ENCODE measurements around the gene IL1RAPL2. TPM values are rescaled to one million over a fixed set of nuclear protein-coding genes. Genes with fewer than 3 reads are reported as not detected.

Gene IL1RAPL2
- total RNA-seq, 1 donor from 2014 or later, result not detected

DNA sequence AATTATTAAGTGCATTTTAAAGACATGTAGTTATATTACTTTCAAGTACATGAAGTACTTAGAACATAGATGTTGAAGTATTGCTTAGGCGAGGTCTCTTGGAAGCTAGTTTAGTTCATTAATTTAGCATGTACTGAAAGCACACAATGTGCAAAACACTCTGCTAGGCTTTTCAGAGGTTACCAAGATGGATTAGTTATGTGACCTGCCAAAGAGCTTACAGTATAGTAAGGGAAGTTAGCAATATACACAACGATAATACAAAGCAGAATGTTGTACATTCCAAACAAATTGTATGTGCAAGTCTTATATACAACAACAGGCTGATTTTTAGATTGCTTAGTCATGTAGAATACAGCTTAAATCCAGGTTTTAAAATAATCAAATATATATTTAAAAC lies 1137.9 kb downstream of the IL1RAPL2 start:
- DNase-seq (ENCODE audit: low spot score), result no peak
- peaks cover 21% of the 10 kb centered on the region for H3K4me1 Mint-ChIP-seq (ENCODE audit: low read depth)
- no peak overlapping the region for H3K27ac Mint-ChIP-seq (ENCODE audit: unreplicated experiment)
- H3K36me3 Mint-ChIP-seq (ENCODE audit: low read depth), result no peaks in the 10 kb centered on the region
- H3K27me3 Mint-ChIP-seq (ENCODE audit: low read depth), result no peaks in the 10 kb centered on the region
- TF ChIP-seq, protein P1, sequence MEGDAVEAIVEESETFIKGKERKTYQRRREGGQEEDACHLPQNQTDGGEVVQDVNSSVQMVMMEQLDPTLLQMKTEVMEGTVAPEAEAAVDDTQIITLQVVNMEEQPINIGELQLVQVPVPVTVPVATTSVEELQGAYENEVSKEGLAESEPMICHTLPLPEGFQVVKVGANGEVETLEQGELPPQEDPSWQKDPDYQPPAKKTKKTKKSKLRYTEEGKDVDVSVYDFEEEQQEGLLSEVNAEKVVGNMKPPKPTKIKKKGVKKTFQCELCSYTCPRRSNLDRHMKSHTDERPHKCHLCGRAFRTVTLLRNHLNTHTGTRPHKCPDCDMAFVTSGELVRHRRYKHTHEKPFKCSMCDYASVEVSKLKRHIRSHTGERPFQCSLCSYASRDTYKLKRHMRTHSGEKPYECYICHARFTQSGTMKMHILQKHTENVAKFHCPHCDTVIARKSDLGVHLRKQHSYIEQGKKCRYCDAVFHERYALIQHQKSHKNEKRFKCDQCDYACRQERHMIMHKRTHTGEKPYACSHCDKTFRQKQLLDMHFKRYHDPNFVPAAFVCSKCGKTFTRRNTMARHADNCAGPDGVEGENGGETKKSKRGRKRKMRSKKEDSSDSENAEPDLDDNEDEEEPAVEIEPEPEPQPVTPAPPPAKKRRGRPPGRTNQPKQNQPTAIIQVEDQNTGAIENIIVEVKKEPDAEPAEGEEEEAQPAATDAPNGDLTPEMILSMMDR (IDR thresholded peaks at IDR 0.05), result no peak
- no peak overlapping the region for H3K4me3 Mint-ChIP-seq (ENCODE audit: unreplicated experiment)
- H3K9me3 Mint-ChIP-seq (ENCODE audit: low read depth), result no peaks in the 10 kb centered on the region

DNA sequence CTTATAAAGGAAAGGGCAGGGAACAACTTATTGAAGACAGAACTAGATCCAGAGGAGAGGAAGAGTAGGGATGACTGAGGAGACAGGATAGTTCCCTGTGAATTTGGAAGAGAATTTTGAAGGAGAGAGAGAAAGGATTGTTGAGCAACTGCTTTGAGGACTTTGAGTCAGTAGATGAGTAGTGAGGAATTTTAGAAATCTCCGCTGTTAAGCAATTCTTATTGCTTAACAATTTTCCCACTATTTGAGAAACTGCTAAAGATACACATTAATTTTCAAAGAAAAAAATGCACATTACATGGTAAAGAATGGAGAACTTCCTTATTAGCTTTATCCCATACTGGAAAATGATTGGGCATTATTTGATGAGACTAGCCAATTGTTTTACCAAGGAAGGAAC lies 1140.0 kb downstream of the IL1RAPL2 start:
- H3K9me3 Mint-ChIP-seq (ENCODE audit: low read depth), result no peaks in the 10 kb centered on the region
- no peaks in the 10 kb centered on the region for H3K36me3 Mint-ChIP-seq (ENCODE audit: low read depth)
- no peak for DNase-seq (ENCODE audit: low spot score)
- H3K4me1 Mint-ChIP-seq (ENCODE audit: low read depth), result peaks cover 6% of the 10 kb centered on the region
- H3K27me3 Mint-ChIP-seq (ENCODE audit: low read depth), result no peaks in the 10 kb centered on the region
- H3K4me3 Mint-ChIP-seq (ENCODE audit: unreplicated experiment), result no peak overlapping the region
- no peak overlapping the region for H3K27ac Mint-ChIP-seq (ENCODE audit: unreplicated experiment)
- TF ChIP-seq, protein P1 (IDR thresholded peaks at IDR 0.05), result no peak

DNA sequence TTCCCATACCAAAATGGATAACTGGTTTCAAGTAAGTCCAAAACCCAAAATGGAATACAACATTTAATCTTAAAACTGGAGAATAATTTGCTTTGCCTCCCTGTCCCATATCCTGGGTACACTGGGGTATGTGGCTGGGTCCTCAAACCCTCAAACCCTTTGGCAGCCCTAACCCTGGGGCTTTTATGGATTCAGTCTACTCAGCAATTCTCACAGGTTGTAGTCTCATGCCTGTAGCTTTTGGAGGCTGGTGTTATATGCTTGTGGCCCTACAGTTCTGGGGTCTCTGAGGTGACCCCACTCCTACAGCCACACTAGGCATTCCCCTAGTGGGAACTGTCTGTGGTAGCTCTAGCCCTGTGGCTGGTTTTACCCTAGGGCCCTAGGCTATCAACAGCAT lies 1145.8 kb downstream of the IL1RAPL2 start:
- H3K9me3 Mint-ChIP-seq (ENCODE audit: low read depth), result peaks cover 7% of the 10 kb centered on the region
- no peak overlapping the region for H3K27ac Mint-ChIP-seq (ENCODE audit: unreplicated experiment)
- no peak overlapping the region for H3K4me3 Mint-ChIP-seq (ENCODE audit: unreplicated experiment)
- no peaks in the 10 kb centered on the region for H3K4me1 Mint-ChIP-seq (ENCODE audit: low read depth)
- TF ChIP-seq, protein P1 (IDR thresholded peaks at IDR 0.05), result no peak
- no peaks in the 10 kb centered on the region for H3K27me3 Mint-ChIP-seq (ENCODE audit: low read depth)
- no peak for DNase-seq (ENCODE audit: low spot score)
- H3K36me3 Mint-ChIP-seq (ENCODE audit: low read depth), result no peaks in the 10 kb centered on the region

DNA sequence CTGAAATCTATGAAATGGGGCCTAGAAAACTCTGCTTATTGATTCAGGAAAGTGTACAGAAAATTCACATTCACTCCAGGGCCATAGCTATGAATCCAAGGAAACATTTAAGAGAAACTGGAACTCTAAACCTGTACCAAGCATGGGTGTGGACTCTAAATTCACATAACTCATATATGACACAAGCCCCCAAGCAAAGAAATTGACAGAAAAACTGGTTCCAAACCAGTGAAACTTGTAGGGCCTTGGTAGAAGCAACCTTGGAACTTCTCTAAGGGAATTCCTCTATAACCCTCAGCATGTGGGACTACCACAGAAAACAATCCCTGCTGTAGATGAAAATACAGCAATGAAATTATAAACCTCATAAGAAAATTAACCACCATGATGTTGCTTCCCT lies 1149.7 kb downstream of the IL1RAPL2 start:
- Mint-ChIP-seq H3K4me3 (ENCODE audit: unreplicated experiment) (no peak overlapping the region), H3K36me3 (ENCODE audit: low read depth) (no peaks in the 10 kb centered on the region), H3K27me3 (ENCODE audit: low read depth) (no peaks in the 10 kb centered on the region), H3K27ac (ENCODE audit: unreplicated experiment) (no peak overlapping the region), H3K4me1 (ENCODE audit: low read depth) (no peaks in the 10 kb centered on the region), H3K9me3 (ENCODE audit: low read depth) (peaks cover 7% of the 10 kb centered on the region)
- TF ChIP-seq, protein P1 (IDR thresholded peaks at IDR 0.05), result no peak
- no peak for DNase-seq (ENCODE audit: low spot score)

DNA sequence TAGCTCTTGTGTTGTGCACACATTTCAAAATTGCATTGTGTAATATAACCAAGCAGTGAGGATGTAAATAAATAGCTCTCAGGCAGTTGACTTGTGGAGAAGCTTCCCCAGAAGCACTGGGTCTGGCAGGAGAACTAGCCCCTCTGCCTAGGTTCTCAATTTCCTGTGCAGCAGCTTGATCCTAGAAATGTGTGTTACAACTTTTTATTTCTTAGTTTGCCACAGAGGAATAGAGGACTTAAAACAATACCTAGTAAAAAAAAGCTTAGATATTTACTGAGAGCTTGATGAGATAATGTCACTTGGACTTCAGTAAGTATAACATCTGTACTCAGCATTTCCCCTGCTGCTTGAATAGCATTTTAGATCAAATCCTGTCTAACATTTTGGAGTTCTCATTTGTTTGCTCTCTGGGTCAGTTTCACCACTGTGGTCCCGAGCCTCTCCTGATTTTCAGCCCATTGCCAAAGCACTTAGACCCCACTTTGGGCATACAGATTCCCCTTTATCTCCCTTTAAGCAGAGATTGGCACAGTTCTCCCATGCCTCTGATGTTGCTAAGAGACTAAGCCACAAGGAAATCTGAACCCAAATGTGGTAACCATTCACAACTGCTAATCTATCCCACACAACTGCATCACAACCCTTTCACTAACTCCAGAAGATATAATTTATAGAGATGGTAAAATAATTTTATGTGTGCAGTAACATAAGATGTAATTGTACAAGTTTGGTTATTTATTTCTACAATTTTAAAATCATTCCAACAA lies 1158.2 kb downstream of the IL1RAPL2 start:
- TF ChIP-seq, protein P1 (IDR thresholded peaks at IDR 0.05), result no peak
- Mint-ChIP-seq H3K4me3 (ENCODE audit: unreplicated experiment) (no peak overlapping the region), H3K9me3 (ENCODE audit: low read depth) (peaks cover 4% of the 10 kb centered on the region), H3K4me1 (ENCODE audit: low read depth) (no peaks in the 10 kb centered on the region), H3K27ac (ENCODE audit: unreplicated experiment) (no peak overlapping the region), H3K27me3 (ENCODE audit: low read depth) (no peaks in the 10 kb centered on the region), H3K36me3 (ENCODE audit: low read depth) (no peaks in the 10 kb centered on the region)
- DNase-seq (ENCODE audit: low spot score), result no peak
